HEK293 (cell line): ENCODE results near the gene MFSD11.
"Not testable (repeated sequence)": the region's sequence is repeated elsewhere in the genome, so short reads cannot be mapped to it uniquely, and the experiment has no call there.

Experiments
- CTCF ChIA-PET: fragments of 350-600 bp; formaldehyde crosslinking; extraction: SDS; loops from one replicate; lab custom pipeline; 2021; ENCODE audit warnings: antibody characterized with exemption; lab: Yijun Ruan, JAX
- POLR2A ChIA-PET: fragments of 300-600 bp; formaldehyde crosslinking; extraction: SDS; loops from one replicate; lab custom pipeline; 2020; ENCODE audit warnings: antibody characterized with exemption, inconsistent platforms; lab: Yijun Ruan, JAX
- H3K27ac ChIP-seq: fragments of 200-500 bp; sonication (Bioruptor generic); 2 replicates; pipeline ENCODE4 v1.5.1; 2014; ENCODE audit warnings: low read depth, low read length, control low read depth, inconsistent platforms; ENCODE audit errors: extremely low read depth
- H3K36me3 ChIP-seq, 2 experiments: fragments of 200-500 bp in 1 of 2; sonication (Bioruptor generic) in 1 of 2; 1 replicate in 1 of 2; 2 replicates in 1 of 2; pipeline ENCODE4 v1.5.1; 2014 to 2017; ENCODE audit warnings: inconsistent platforms in 2 of 2, low read length in 2 of 2; ENCODE audit not compliant: control insufficient read depth in 2 of 2, insufficient read depth in 1 of 2
- H3K4me1 ChIP-seq: fragments of 200-500 bp; sonication (Bioruptor generic); 2 replicates; pipeline ENCODE4 v1.5.1; 2014; ENCODE audit warnings: mild to moderate bottlenecking, low read length, inconsistent platforms; ENCODE audit not compliant: control insufficient read depth, insufficient read depth
- H3K4me3 ChIP-seq: 2 replicates; pipeline ENCODE4 v1.5.1; 2011; ENCODE audit warnings: low read depth, mild to moderate bottlenecking, control low read depth, low read length, moderate library complexity
- H3K9me3 ChIP-seq: fragments of 200-500 bp; sonication (Bioruptor generic); 2 replicates; pipeline ENCODE4 v1.5.1; 2014; ENCODE audit warnings: low read depth, low read length, inconsistent platforms; ENCODE audit not compliant: control insufficient read depth, insufficient read depth
- GLI4 ChIP-seq: fragments of 450-650 bp; formaldehyde crosslinking; IDR thresholded peaks from 2 replicates; pipeline ENCODE4 v1.5.1; 2016; ENCODE audit warnings: missing biosample characterization, missing genetic modification characterization
- GLIS1 ChIP-seq: fragments of 450-650 bp; formaldehyde crosslinking; IDR thresholded peaks from 2 replicates; pipeline ENCODE4 v1.5.1; 2016; ENCODE audit warnings: missing biosample characterization, missing genetic modification characterization
- SCRT1 ChIP-seq: fragments of 450-650 bp; formaldehyde crosslinking; IDR thresholded peaks from 2 replicates; pipeline ENCODE4 v1.5.1; 2016; ENCODE audit warnings: missing biosample characterization, missing genetic modification characterization, borderline replicate concordance
- ZBTB17 ChIP-seq: fragments of 450-650 bp; formaldehyde crosslinking; IDR thresholded peaks from 2 replicates; pipeline ENCODE4 v1.5.1; 2016; ENCODE audit warnings: missing biosample characterization, missing genetic modification characterization
- ZBTB8A ChIP-seq: fragments of 450-650 bp; formaldehyde crosslinking; IDR thresholded peaks from 2 replicates; pipeline ENCODE4 v1.5.1; 2016; ENCODE audit warnings: missing biosample characterization, missing genetic modification characterization
- ZNF121 ChIP-seq: fragments of 450-650 bp; formaldehyde crosslinking; IDR thresholded peaks from 2 replicates; pipeline ENCODE4 v1.5.1; 2016; ENCODE audit warnings: missing biosample characterization, missing genetic modification characterization
- ZNF175 ChIP-seq: fragments of 450-650 bp; formaldehyde crosslinking; IDR thresholded peaks from 2 replicates; pipeline ENCODE4 v1.5.1; 2016; ENCODE audit warnings: missing biosample characterization, missing genetic modification characterization
- ZNF324 ChIP-seq: fragments of 450-650 bp; formaldehyde crosslinking; IDR thresholded peaks from 2 replicates; pipeline ENCODE4 v1.5.1; 2016; ENCODE audit warnings: missing biosample characterization, missing genetic modification characterization
- ZNF366 ChIP-seq: fragments of 450-650 bp; formaldehyde crosslinking; conservative IDR thresholded peaks from 2 replicates; pipeline ENCODE4 v1.5.1; 2016; ENCODE audit warnings: missing biosample characterization, missing genetic modification characterization
- ZNF404 ChIP-seq: fragments of 450-650 bp; formaldehyde crosslinking; IDR thresholded peaks from 2 replicates; pipeline ENCODE4 v1.5.1; 2017; ENCODE audit warnings: missing biosample characterization, missing genetic modification characterization
- ZNF501 ChIP-seq: fragments of 450-650 bp; formaldehyde crosslinking; IDR thresholded peaks from 2 replicates; pipeline ENCODE4 v1.5.1; 2016; ENCODE audit warnings: missing biosample characterization, missing genetic modification characterization
- ZNF529 ChIP-seq: fragments of 450-650 bp; formaldehyde crosslinking; IDR thresholded peaks from 2 replicates; pipeline ENCODE4 v1.5.1; 2017; ENCODE audit warnings: missing genetic modification characterization, missing biosample characterization; ENCODE audit not compliant: insufficient replicate concordance
- ZNF530 ChIP-seq: fragments of 450-650 bp; formaldehyde crosslinking; IDR thresholded peaks from 2 replicates; pipeline ENCODE4 v1.5.1; 2016; ENCODE audit warnings: low read depth, missing biosample characterization, missing genetic modification characterization
- ZNF596 ChIP-seq: fragments of 450-650 bp; IDR thresholded peaks from 2 replicates; pipeline ENCODE4 v1.5.0; 2018; ENCODE audit warnings: missing biosample characterization, mild to moderate bottlenecking, missing genetic modification characterization, moderate library complexity
- ZNF600 ChIP-seq: fragments of 450-650 bp; formaldehyde crosslinking; IDR thresholded peaks from 2 replicates; pipeline ENCODE4 v1.5.1; 2016; ENCODE audit warnings: missing biosample characterization, missing genetic modification characterization
- ZNF654 ChIP-seq: fragments of 450-650 bp; formaldehyde crosslinking; IDR thresholded peaks from 2 replicates; pipeline ENCODE4 v1.5.1; 2016; ENCODE audit warnings: low read depth, missing biosample characterization, missing genetic modification characterization
- ZNF658 ChIP-seq: fragments of 450-650 bp; formaldehyde crosslinking; IDR thresholded peaks from 2 replicates; pipeline ENCODE4; 2016; ENCODE audit warnings: missing biosample characterization, missing genetic modification characterization
- TF ChIP-seq, protein P1 (sequence below): fragments of 450-650 bp; formaldehyde crosslinking; IDR thresholded peaks from 2 replicates; pipeline ENCODE4 v1.5.1; 2017; ENCODE audit warnings: missing biosample characterization, missing genetic modification characterization
- TF ChIP-seq, protein P2 (sequence below): fragments of 450-650 bp; formaldehyde crosslinking; IDR thresholded peaks from 2 replicates; pipeline ENCODE4 v1.5.1; 2016; ENCODE audit warnings: missing biosample characterization, missing genetic modification characterization
- TF ChIP-seq, protein P3 (sequence below): fragments of 450-650 bp; formaldehyde crosslinking; IDR thresholded peaks from 2 replicates; pipeline ENCODE4 v1.5.1; 2016; ENCODE audit warnings: missing biosample characterization, missing genetic modification characterization
- TF ChIP-seq, protein P4 (sequence below): fragments of 450-650 bp; formaldehyde crosslinking; IDR thresholded peaks from 2 replicates; pipeline ENCODE4 v1.5.1; 2016; ENCODE audit warnings: missing biosample characterization, missing genetic modification characterization

MFSD11 gene

DNA sequence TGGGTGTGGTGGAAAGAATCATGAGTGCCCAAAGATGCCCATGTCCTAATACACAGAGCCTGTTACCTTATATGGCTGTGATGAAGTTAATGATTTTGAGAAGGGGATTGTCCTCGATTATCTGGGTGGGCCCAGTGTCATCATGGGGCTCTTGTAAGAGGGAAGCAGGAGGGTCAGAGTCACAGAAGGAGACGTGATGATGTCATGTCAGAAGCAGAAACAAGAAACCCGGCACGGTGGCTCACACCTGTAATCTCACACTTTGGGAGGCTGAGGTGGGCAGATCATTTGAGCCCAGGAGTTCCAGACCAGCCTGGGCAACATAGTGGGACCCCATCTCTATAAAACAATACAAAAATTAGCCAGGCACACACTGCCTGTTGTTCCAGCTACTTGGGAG, 75.0 kb downstream of the MFSD11 start (continued):
- TF ChIP-seq, protein P1, sequence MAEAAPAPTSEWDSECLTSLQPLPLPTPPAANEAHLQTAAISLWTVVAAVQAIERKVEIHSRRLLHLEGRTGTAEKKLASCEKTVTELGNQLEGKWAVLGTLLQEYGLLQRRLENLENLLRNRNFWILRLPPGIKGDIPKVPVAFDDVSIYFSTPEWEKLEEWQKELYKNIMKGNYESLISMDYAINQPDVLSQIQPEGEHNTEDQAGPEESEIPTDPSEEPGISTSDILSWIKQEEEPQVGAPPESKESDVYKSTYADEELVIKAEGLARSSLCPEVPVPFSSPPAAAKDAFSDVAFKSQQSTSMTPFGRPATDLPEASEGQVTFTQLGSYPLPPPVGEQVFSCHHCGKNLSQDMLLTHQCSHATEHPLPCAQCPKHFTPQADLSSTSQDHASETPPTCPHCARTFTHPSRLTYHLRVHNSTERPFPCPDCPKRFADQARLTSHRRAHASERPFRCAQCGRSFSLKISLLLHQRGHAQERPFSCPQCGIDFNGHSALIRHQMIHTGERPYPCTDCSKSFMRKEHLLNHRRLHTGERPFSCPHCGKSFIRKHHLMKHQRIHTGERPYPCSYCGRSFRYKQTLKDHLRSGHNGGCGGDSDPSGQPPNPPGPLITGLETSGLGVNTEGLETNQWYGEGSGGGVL (tag by site-specific recombination): no peak
- TF ChIP-seq ZNF324 (no peak), ZNF658 (tag by site-specific recombination) (no peak), ZNF596 (tag by site-specific recombination) (no peak), ZNF121 (tag by site-specific recombination) (peak; percentile 51; the same call in 1 of the 2 replicates), ZNF530 (tag by site-specific recombination) (no peak), ZNF501 (tag by site-specific recombination) (no peak), ZNF529 (tag by site-specific recombination) (no peak), ZNF404 (tag by site-specific recombination) (no peak), SCRT1 (tag by site-specific recombination) (no peak), GLI4 (tag by site-specific recombination) (no peak)
- TF ChIP-seq, protein P2, sequence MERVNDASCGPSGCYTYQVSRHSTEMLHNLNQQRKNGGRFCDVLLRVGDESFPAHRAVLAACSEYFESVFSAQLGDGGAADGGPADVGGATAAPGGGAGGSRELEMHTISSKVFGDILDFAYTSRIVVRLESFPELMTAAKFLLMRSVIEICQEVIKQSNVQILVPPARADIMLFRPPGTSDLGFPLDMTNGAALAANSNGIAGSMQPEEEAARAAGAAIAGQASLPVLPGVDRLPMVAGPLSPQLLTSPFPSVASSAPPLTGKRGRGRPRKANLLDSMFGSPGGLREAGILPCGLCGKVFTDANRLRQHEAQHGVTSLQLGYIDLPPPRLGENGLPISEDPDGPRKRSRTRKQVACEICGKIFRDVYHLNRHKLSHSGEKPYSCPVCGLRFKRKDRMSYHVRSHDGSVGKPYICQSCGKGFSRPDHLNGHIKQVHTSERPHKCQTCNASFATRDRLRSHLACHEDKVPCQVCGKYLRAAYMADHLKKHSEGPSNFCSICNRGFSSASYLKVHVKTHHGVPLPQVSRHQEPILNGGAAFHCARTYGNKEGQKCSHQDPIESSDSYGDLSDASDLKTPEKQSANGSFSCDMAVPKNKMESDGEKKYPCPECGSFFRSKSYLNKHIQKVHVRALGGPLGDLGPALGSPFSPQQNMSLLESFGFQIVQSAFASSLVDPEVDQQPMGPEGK (tag by site-specific recombination): no peak

DNA sequence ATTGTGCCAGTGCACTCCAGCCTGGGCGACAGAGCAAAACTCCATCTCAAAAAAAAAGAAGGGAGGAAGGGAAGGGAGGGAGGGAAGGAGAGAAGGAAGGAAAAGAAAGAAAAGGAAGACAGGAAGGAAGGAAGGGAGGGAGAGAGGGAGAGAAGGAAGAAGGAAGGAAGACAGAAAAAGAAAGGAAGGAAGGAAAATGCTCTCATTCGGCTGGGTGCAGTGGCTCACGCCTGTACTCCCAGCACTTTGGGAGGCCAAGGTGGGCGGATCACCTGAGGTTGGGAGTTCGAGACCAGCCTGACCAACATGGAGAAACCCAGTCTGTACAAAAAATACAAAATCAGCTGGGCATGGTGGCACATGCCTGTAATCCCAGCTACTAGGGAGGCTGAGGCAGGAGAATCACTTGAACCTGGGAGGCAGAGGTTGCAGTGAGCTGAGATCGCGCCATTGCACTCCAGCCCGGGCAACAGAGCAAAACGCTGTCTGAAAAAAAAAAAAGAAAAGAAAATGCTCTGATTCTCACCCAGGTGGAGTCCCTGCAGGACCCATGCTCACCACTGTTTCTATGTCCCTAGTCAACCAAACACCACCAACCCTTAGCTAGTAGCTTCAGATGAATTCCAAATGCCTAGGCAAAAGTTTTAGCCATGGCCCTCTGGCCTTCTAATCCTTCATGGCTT, 78.1 kb downstream of the MFSD11 start:
- H3K4me3 ChIP-seq, H3K9me3 ChIP-seq, H3K36me3 ChIP-seq, H3K4me1 ChIP-seq, H3K27ac ChIP-seq: not testable (repeated sequence)
- CTCF ChIA-PET: interaction anchor here (0.6 to 2.4 kb wide), 12 partner anchors 9 to 366 kb away, joined by 3 to 11 read pairs (median 4); no protein-coding TSS in a partner anchor
- peak; percentile 91 for TF ChIP-seq ZNF366
- TF ChIP-seq, all 188 proteins: peak for 1; not testable (repeated sequence) for 187
- POLR2A ChIA-PET: not testable (repeated sequence)

DNA sequence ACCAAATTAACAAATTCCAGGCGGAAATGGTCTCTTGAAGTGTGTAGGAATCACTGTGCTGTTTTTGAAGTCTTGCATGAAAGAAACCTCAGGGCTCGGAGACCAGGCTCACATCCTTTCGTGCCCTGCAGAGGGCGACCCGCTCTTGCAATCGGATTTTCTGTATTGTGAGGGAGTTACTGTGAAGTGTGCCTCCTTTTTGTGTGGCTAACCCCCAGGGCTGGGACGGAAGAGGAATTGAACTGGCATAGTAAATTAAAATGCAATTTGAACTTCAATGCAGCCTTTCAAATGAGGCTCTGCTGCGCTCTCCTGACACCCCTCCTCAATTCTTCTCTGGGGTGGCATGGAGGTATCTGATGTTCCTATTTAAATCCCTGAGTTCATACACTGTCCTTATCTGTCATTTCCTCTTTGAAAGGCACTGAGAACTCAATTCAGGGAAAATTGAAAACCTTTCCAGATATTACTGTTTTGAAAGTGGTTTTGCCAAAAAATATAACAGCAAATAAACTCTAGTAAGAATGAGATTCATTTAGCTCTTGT, 78.7 kb downstream of the MFSD11 start:
- ChIA-PET CTCF (interaction anchor here (0.6 to 2.4 kb wide), 17 partner anchors 9 to 1064 kb away, joined by 3 to 11 read pairs (median 4); no protein-coding TSS in a partner anchor), POLR2A (interaction anchor here (0.7 kb wide), 1 partner anchor 959 kb away, joined by 3 read pairs; no protein-coding TSS in a partner anchor)
- 0 out of 2 replicates have a peak, but pooled peaks have one; percentile 19 for TF ChIP-seq ZBTB17
- TF ChIP-seq ZNF600 (tag by site-specific recombination): 0 out of 2 replicates have a peak, but pooled peaks have one; percentile 24
- peak; percentile 49; the same call in 1 of the 2 replicates for TF ChIP-seq GLIS1 (tag by site-specific recombination)
- no peak for TF ChIP-seq ZNF175 (tag by site-specific recombination)
- peak; percentile 60 for TF ChIP-seq ZBTB8A (tag by site-specific recombination)
- peak; percentile 55 for TF ChIP-seq ZNF654
- TF ChIP-seq, protein P3, sequence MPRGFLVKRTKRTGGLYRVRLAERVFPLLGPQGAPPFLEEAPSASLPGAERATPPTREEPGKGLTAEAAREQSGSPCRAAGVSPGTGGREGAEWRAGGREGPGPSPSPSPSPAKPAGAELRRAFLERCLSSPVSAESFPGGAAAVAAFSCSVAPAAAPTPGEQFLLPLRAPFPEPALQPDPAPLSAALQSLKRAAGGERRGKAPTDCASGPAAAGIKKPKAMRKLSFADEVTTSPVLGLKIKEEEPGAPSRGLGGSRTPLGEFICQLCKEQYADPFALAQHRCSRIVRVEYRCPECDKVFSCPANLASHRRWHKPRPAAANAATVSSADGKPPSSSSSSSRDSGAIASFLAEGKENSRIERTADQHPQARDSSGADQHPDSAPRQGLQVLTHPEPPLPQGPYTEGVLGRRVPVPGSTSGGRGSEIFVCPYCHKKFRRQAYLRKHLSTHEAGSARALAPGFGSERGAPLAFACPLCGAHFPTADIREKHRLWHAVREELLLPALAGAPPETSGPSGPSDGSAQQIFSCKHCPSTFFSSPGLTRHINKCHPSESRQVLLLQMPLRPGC: no peak
- TF ChIP-seq, protein P4, sequence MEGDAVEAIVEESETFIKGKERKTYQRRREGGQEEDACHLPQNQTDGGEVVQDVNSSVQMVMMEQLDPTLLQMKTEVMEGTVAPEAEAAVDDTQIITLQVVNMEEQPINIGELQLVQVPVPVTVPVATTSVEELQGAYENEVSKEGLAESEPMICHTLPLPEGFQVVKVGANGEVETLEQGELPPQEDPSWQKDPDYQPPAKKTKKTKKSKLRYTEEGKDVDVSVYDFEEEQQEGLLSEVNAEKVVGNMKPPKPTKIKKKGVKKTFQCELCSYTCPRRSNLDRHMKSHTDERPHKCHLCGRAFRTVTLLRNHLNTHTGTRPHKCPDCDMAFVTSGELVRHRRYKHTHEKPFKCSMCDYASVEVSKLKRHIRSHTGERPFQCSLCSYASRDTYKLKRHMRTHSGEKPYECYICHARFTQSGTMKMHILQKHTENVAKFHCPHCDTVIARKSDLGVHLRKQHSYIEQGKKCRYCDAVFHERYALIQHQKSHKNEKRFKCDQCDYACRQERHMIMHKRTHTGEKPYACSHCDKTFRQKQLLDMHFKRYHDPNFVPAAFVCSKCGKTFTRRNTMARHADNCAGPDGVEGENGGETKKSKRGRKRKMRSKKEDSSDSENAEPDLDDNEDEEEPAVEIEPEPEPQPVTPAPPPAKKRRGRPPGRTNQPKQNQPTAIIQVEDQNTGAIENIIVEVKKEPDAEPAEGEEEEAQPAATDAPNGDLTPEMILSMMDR (tag by site-specific recombination): peak; percentile 57; the same call in 1 of the 2 replicates
- Histone ChIP-seq H3K9me3 (no peaks in the 10 kb centered on the region), H3K36me3 (no peaks in the 10 kb centered on the region), H3K27ac (no peak overlapping the region), H3K4me3 (no peak overlapping the region), H3K4me1 (no peaks in the 10 kb centered on the region; the same call in 1 of the 2 replicates)
